Renal pelvis (tissue), 4 donors: ENCODE data around the gene SFSWAP. TPM values are rescaled to one million over a fixed set of nuclear protein-coding genes. Genes with fewer than 3 reads are reported as not detected.
"Not testable (repeated sequence)": the region's sequence is repeated elsewhere in the genome, so short reads cannot be mapped to it uniquely, and the experiment has no call there.

ENCODE experiments used
- DNase-seq: peaks from one replicate; pipeline ENCODE4 v3.0.0-alpha.2; 2013
- polyA plus RNA-seq, 3 donors: library from polyadenylated mRNA; unstranded; fragments of 120-200 nt; gene quantifications; one replicate each; pipeline ENCODE4 v1.2.1, GENCODE V29; 2013; ENCODE audit not compliant: insufficient read length in 3 of 3

The SFSWAP gene
- polyA plus RNA-seq, 3 donors, result 44.7 to 61.5 (median 55.2) TPM

- no peak for DNase-seq
Measured at GRCh38 chr12:131734336-131735152, 23.7 kb downstream of the SFSWAP start.

DNA sequence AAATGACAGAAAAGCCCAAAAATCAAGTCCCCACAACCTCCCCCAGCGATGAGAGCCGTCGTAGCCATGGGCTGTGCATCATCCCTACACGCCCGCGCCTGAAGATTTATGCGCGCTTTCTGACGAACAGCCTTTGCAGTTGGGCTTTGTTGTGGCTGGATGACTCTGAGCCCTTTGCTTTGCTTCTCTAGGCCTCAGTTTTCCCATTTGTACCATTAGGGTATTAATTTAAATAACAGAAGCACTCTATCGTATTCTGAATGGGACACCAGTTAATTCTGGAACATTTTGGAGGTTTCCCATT, 24.2 kb downstream of the SFSWAP start:
- DNase-seq, result no peak

DNA sequence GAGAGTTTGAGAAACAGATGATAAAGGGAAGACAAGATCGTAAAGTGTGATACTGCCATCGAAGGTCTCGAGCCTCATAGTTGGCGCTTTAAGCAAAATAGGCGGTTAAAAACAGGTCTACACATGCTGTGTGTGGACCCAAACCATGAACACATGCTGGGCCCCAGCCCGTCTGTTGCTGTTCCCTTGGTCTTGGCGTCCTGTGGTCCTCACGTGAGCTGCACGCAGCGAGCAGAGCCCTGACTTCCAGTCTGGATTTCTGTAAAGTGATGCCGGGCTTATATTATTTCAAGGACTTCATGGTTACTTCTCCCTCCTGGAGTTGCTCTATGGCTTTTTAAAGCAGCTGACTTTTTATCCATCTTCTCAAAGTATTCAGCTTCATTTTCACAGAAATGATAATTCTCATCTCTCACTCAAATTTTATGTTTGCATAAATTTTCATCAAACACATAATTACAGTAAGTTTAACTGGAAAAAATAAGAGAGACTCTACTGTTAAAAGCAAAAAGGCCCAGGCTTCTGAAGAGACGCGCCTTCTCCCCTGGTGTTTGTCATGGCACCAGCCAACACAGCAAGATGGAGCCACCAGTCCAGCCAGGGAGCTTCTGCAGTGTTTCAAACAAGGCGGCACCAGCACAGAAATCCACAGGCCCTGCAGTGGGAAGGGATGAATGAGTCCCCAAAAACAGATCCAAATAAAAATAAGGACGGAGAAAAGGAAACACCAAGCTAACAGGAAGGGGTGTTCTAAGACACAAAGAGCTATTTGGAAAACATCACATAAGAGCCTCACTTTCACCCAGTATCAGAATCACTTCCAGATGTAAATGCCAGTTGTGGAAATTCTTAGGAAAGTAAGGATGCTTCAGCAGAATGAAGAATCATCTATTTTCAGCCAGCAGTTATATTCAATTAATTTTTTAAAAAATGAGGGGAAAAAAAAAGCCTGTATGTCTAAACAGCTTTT, 24.9 kb downstream of the SFSWAP start:
- DNase-seq, result no peak

- no peak for DNase-seq
Measured at GRCh38 chr12:131736446-131737149, 25.7 kb downstream of the SFSWAP start.

GRCh38 chr12:131737150-131737827, 26.4 kb downstream of the SFSWAP start:
- DNase-seq, result no peak

- DNase-seq, result no peak
Measured at GRCh38 chr12:131738196-131738595, 27.3 kb downstream of the SFSWAP start.

DNA sequence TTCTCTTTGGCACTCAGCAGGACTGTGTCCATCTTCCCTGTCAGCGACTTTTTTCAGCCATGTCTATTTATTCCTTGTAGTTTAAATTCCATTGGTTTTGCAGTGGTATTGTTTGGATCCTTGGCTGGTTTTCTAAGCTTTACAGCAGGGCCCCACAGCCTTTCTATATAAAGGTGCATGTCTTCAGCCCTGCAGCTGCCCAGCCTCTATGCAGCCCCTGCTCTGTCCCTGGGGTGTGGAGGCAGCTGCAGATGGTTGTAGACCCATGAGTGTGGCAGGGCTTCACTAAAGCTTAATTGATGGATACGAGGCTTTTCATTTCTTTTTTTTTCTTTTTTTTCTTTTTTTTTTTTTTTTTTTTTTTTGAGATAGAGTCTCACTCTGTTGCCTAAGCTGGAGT, 29.7 kb downstream of the SFSWAP start:
- no peak for DNase-seq

DNA sequence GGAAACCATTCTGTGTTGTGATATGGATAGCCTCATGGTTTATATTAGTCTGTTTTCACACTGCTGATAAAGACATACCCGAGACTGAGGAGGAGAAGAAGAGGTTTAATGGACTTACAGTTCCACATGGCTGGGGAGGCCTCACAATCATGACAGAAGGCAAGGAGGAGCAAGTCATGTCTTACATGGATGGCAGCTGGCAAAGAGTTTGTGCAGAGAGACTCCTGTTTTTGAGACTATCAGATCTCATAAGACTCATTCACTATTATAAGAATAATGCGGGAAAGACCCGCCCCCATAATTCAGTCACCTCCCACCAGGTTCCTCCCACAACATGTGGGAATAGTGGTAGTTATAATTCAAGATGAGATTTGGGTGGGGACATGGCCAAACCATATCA, 31.9 kb downstream of the SFSWAP start:
- DNase-seq, result not testable (repeated sequence)

DNA sequence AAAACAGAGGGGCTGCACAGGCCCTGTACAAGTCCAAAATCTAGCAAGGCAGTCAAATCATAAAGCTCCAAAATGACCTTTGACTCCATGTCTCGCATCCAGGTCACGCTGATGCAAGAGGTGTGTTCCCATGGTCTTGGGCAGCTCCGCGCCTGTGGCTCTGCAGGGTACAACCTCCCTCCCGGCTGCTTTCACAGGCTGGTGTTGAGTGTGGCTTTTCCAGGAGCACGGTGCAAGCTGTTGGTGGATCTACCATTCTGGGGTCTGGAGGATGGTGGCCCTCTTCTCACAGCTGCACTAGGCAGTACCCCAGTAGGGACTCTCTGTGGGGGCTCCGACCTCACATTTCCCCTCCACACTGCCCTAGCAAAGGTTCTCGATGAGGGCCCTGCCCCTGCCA, 32.5 kb downstream of the SFSWAP start:
- DNase-seq, result not testable (repeated sequence)

DNA sequence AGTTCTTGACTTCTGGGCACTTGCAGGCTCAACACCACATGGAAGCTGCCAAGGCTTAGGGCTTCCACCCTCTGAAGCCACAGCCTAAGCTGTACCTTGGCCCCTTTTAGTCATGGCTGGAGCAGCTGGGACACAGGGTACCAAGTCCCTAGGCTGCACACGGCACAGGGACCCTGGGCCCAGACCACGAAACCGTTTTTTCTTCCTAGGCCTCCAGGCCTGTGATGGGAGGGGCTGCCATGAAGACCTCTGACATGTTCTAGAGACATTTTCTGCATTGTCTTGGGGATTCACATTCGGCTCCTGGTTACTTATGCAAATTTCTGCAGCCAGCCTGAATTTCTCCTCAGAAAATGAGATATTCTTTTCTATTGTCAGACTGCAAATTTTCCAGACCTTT, 33.0 kb downstream of the SFSWAP start:
- not testable (repeated sequence) for DNase-seq

DNA sequence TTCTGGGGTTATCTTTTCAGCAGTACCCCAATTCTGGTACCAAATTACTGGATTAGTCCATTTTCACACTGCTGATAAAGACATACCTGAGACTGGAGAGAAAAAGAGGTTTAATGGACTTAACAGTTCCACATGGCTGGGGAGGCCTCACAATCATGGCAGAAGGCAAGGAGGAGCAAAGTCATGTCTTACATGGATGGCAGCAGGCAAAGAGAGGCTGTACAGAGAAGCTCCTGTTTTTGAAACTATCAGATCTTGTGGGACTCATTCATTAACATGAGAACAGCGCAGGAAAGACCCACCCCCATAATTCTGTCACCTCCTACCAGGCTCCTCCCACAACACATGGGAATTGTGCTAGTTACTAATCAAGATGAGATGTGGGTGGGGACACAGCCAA, 33.8 kb downstream of the SFSWAP start:
- not testable (repeated sequence) for DNase-seq

DNA sequence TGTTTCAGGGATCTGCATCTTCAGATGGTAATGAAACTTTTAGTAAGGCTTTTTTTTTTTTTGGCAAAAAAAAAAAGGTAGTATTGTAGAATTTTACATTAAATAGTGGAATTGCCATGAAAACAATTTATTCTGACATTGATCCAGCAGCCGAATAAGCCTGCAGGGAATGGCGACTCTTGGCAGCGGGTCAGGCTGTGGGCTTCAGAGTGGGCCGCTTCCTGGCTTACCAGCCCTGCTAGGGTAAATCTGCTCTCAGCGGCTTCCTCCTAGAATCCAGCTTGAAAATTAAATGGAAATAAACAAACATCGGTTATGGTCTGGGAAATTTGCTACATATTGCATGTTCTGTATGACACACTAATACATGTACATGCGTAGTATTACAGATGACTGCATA, 34.8 kb downstream of the SFSWAP start:
- DNase-seq, result no peak

DNA sequence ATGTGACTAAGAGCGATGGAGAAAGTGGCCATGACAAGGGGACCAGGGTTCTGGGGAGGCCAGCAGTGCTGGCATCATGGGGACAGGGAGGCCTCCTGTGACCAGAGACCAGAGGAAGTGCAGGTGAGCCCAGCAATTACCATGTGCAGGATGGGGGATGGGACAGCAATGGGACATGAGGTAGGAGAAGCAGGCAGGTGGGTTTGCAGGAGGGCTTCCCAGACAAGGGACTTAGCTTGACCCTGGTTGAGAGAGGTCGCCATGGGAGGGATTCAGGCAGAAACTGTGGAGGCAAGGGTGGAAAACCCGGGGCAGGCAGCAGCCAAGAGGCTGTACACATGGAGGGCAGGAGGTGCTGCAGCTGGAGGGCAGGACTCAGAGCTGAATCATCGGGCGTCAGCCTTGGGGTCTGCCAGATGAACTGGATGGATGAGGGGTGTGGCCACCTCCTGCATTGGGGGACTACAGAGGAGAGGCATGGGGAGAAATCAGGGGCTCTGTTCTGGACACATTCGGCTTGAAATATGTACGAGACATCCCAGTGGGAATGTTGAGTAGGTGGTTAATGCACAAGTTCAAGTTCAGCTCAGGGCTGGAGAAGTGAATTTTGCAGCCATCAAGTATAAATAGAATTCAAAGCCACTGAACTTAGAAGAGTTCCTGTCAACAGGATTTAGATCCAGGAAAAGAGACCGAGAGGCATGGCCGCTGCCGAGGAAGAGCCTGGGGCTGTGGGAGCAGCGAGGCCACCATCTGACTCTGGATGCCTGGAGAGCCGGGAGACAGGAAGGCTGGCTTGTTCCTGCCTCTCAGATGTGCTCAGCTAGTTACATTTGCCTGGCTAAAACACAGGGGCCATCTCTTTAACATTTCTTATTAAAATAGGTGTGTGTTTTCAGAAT, 36.6 kb downstream of the SFSWAP start:
- no peak for DNase-seq

DNA sequence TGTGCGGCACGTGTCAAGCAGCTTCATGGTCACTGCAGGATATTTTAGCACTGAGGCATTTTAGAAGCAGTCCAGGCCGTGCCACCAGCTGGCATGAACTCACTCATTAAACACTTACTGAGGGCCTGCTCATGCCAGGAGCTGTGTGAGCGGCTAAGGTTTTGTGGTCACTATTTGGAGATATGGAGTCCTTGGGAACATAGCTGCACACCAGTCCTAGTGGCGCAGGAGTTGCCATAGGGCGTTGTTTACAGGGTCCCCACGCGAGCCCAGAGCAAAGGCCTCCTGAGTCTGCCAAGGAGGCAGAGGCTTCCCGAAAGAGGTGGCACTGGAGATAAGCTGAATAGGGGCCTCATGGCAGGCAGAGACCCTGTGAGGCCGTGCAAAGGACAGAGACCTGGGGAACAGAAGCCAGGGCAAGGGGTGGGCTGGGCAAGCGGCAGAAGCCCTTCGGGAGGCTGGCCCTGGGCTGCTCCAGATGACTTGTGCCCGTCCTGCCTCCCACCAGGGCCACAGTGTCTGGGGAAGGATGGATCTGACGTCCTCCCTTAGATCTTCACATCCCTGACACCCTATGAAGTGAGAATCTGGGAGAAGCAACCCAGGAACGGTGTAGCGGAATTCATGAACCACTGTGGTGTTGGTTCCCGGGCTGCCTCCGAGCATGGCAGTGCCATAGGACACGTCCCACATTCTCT, 38.9 kb downstream of the SFSWAP start:
- DNase-seq, result no peak

GRCh38 chr12:131751335-131751734, 40.4 kb downstream of the SFSWAP start:
- no peak for DNase-seq

GRCh38 chr12:131752451-131752850, 41.6 kb downstream of the SFSWAP start:
- no peak for DNase-seq

GRCh38 chr12:131753005-131753404, 42.1 kb downstream of the SFSWAP start:
- DNase-seq, result no peak

DNA sequence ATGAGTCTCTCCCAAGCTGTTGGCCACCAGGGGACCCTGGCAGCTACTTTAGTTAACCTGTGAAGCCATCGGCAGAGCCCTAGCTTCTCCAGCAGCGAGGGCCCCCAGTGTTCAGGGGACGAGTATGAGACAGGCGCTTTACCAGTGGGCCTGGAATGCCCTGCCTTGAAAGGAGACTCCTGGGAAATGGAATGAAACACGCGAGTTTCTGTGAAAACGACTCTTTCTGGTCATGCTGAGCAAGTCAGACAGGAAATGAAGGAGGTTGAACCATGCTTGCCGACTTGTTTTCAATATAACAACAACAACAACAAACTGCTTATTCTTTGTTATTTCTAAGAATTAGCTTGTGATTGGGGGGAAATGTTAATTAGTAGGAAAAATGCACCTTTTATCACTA, 42.9 kb downstream of the SFSWAP start:
- DNase-seq, result no peak

DNA sequence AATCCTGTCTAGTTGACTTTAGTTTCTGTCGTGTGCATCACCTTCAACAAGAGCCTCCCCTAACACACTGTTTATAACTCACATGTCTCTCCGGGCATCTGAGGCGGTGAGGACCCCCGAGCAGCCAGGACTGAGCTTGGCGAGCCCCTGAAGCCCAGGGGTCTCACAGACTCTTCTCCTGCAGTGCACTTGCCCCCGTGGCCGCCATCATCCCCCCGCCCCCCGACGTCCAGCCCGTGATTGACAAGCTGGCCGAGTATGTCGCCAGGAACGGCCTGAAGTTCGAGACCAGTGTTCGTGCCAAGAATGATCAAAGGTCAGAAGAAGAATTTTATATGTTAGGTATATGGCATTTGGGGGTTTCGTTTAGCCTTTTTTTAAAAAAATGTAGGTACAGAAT, 43.3 kb downstream of the SFSWAP start:
- DNase-seq, result no peak
